Measurements from ENCODE around the gene FUT7. TPM values are rescaled to one million over a fixed set of nuclear protein-coding genes. Genes with fewer than 3 reads are reported as not detected.

The FUT7 gene
- total and polyA plus RNA-seq, 9 of the 15 experiments (the other 6 are each of a cell fraction or from before 2014, with no cell fraction given): not detected

GRCh38 chr9:137079401-137079787, 47.5 kb upstream of the FUT7 start:
- TF ChIP-seq CAMTA2 (CRISPR knock-in tag; conservative IDR thresholded peaks at IDR 0.05) (no peak), TBP (optimal IDR thresholded peaks at IDR 0.05; ENCODE audit: low read depth, low read length) (no peak), STAG1 (CRISPR knock-in tag; IDR thresholded peaks at IDR 0.05; ENCODE audit: borderline replicate concordance) (0 out of 2 replicates have a peak, but pooled peaks have one; percentile 16)
- intact Hi-C loops (cut with micrococcal nuclease) (no loop called here), in situ Hi-C loops (cut with MboI) (no loop called here)
- FAIRE-seq: no peak
- Histone ChIP-seq H3K9ac (ENCODE audit: insufficient read depth in 1 of 2, low read depth in 2 of 2, low read length in 2 of 2) (peak overlapping the region in 1 of 2 experiments; percentile 37; a peak in 1 of 4 replicates), H3K9me3 (replicated peaks; ENCODE audit: control insufficient read depth, insufficient read depth, low read depth, low read length) (no peaks in the 10 kb centered on the region), H3K27me3 (ENCODE audit: control insufficient read depth in 2 of 2, insufficient read depth in 2 of 2, low read length in 2 of 2) (no peaks in the 10 kb centered on the region), H3K36me3 (ENCODE audit: control insufficient read depth, insufficient read depth, low read length) (peaks cover 10% of the 10 kb centered on the region; the same call in 1 of the 3 replicates), H2AFZ (ENCODE audit: low read depth, low read length) (no peak overlapping the region), H3K27ac (ENCODE audit: extremely low read depth, low read depth, low read length) (no peak overlapping the region), H3K4me3 (no peak overlapping the region), H3K4me2 (ENCODE audit: insufficient read depth, low read length) (no peak overlapping the region), H3K79me2 (ENCODE audit: control insufficient read depth, insufficient read depth, low read length) (no peaks in the 10 kb centered on the region; the same call in 2 of the 3 replicates), H3K4me1 (replicated peaks in 1 of 2; ENCODE audit: control insufficient read depth in 2 of 2, insufficient read depth in 2 of 2, low read length in 2 of 2) (peaks cover 23 to 77% of the 10 kb centered on the region in 2 experiments), H3K9me1 (ENCODE audit: control insufficient read depth, insufficient read depth, low read length) (no peaks in the 10 kb centered on the region), H4K20me1 (replicated peaks; ENCODE audit: control insufficient read depth, insufficient read depth, low read length) (no peaks in the 10 kb centered on the region)
- no peak for DNase-seq (ENCODE audit: extremely low read depth in 1 of 4, low spot score in 3 of 4)
- no TSS peak for BruUV-seq (replicated peaks)
- no peak for ATAC-seq
- ChIA-PET POLR2A (interaction anchor here (0.6 to 1.0 kb wide), 2 partner anchors 9 to 50 kb away, joined by 3 read pairs; partner anchors contain the start of gene SAPCD2), CTCF (ENCODE audit: low intra/inter-chr PET ratio) (no interaction called here)
- WGBS (ENCODE audit: insufficient coverage, low coverage, missing lambda C conversion rate): 79% methylated on average over 13 of the region's 13 CpGs

DNA sequence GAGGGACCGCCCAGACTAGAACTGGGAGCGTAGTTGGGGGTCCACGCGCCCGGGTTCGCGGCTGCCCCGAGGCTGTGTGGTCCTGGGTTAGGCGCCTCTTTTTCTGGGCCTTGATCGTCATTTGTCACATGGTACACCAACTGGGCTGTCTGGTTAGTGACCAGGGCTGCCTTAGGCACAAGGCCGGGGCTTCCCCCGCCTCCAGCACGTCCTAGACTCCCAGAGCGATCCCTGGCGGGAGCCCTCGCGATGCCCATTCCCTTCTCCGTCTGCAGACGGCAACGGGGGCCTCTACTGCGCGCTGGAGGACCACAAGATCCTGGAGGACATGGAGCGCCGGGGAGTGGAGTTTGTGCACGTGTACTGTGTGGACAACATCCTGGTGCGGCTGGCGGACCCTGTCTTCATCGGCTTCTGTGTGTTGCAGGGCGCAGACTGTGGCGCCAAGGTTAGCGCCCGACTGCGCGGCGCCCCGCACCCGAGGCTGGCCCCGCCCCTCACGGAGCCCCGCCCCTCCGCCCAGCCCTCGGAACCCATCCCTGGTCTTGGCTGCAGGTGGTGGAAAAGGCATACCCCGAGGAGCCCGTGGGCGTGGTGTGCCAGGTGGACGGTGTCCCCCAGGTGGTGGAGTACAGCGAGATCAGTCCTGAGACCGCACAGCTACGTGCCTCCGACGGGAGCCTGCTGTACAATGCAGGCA, 47.0 kb upstream of the FUT7 start:
- TF ChIP-seq SLC30A9 (CRISPR knock-in tag; IDR thresholded peaks at IDR 0.05) (no peak), POLR2G (IDR thresholded peaks at IDR 0.05; ENCODE audit: low read depth, low read length) (0 out of 2 replicates have a peak, but pooled peaks have one; percentile 15), ZBTB33 (CRISPR knock-in tag; IDR thresholded peaks at IDR 0.05) (peak; percentile 93)
- TF ChIP-seq, protein P1, sequence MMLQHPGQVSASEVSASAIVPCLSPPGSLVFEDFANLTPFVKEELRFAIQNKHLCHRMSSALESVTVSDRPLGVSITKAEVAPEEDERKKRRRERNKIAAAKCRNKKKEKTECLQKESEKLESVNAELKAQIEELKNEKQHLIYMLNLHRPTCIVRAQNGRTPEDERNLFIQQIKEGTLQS (IDR thresholded peaks at IDR 0.05): peak; percentile 25; the same call in 1 of the 2 replicates
- TF ChIP-seq, protein P1 (CRISPR knock-in tag; conservative IDR thresholded peaks at IDR 0.05): no peak
- POLR2A ChIA-PET: interaction anchor here (0.6 to 1.0 kb wide), 2 partner anchors 9 to 50 kb away, joined by 3 read pairs; partner anchors contain the start of gene SAPCD2
- H3K9me3 ChIP-seq (replicated peaks; ENCODE audit: control insufficient read depth, insufficient read depth, low read depth, low read length): no peaks in the 10 kb centered on the region
- no peak for ATAC-seq
- H4K20me1 ChIP-seq (replicated peaks; ENCODE audit: control insufficient read depth, insufficient read depth, low read length): no peaks in the 10 kb centered on the region
- BruUV-seq (replicated peaks): no TSS peak
- H2AFZ ChIP-seq (ENCODE audit: low read depth, low read length): no peak overlapping the region
- no peaks in the 10 kb centered on the region for H3K9me1 ChIP-seq (ENCODE audit: control insufficient read depth, insufficient read depth, low read length)
- in situ Hi-C loops (cut with MboI): no loop called here
- H3K4me2 ChIP-seq (ENCODE audit: insufficient read depth, low read length): no peak overlapping the region
- peaks cover 21 to 75% of the 10 kb centered on the region in 2 experiments for H3K4me1 ChIP-seq (replicated peaks in 1 of 2; ENCODE audit: control insufficient read depth in 2 of 2, insufficient read depth in 2 of 2, low read length in 2 of 2)
- CTCF ChIA-PET (ENCODE audit: low intra/inter-chr PET ratio): no interaction called here
- no peaks in the 10 kb centered on the region; the same call in 2 of the 3 replicates for H3K79me2 ChIP-seq (ENCODE audit: control insufficient read depth, insufficient read depth, low read length)
- no peak overlapping the region for H3K27ac ChIP-seq (ENCODE audit: extremely low read depth, low read depth, low read length)
- intact Hi-C loops (cut with micrococcal nuclease): no loop called here
- no peak for FAIRE-seq
- no peak overlapping the region for H3K4me3 ChIP-seq
- no peak for DNase-seq (ENCODE audit: extremely low read depth in 1 of 4, low spot score in 3 of 4)
- 73% methylated on average over 34 of the region's 51 CpGs for WGBS (ENCODE audit: insufficient coverage, low coverage, missing lambda C conversion rate)
- H3K9ac ChIP-seq (ENCODE audit: insufficient read depth in 1 of 2, low read depth in 2 of 2, low read length in 2 of 2): peak overlapping the region in 1 of 2 experiments; percentile 37; a peak in 1 of 4 replicates
- no peaks in the 10 kb centered on the region for H3K27me3 ChIP-seq (ENCODE audit: control insufficient read depth in 2 of 2, insufficient read depth in 2 of 2, low read length in 2 of 2)
- H3K36me3 ChIP-seq (ENCODE audit: control insufficient read depth, insufficient read depth, low read length): peaks cover 10% of the 10 kb centered on the region; the same call in 1 of the 3 replicates
